Glutamatergic neuron (in vitro differentiated cells): ENCODE measurements around the gene ATP6V0E2. TPM values are rescaled to one million over a fixed set of nuclear protein-coding genes. Genes with fewer than 3 reads are reported as not detected.

Experiments used
- DNase-seq: peaks from one replicate; pipeline ENCODE4 v3.0.0; 2022
- H3K27ac Mint-ChIP-seq: one replicate; pipeline ENCODE4 v1.8.0; 2020; ENCODE audit warnings: mild to moderate bottlenecking, mixed read lengths, inconsistent platforms; ENCODE audit not compliant: unreplicated experiment
- H3K27me3 Mint-ChIP-seq: one replicate; pipeline ENCODE4 v1.8.0; 2020; ENCODE audit warnings: mild to moderate bottlenecking, moderate library complexity, mixed read lengths, inconsistent platforms; ENCODE audit not compliant: unreplicated experiment
- H3K36me3 Mint-ChIP-seq: one replicate; pipeline ENCODE4 v1.8.0; 2020; ENCODE audit warnings: mild to moderate bottlenecking, mixed read lengths, inconsistent platforms; ENCODE audit not compliant: unreplicated experiment
- H3K4me1 Mint-ChIP-seq: one replicate; pipeline ENCODE4 v1.8.0; 2020; ENCODE audit warnings: mild to moderate bottlenecking, low read depth, mixed read lengths, inconsistent platforms; ENCODE audit not compliant: unreplicated experiment
- H3K4me3 Mint-ChIP-seq: one replicate; pipeline ENCODE4 v1.8.0; 2020; ENCODE audit warnings: mild to moderate bottlenecking, mixed read lengths, inconsistent platforms; ENCODE audit not compliant: unreplicated experiment
- H3K9me3 Mint-ChIP-seq: one replicate; pipeline ENCODE4 v1.8.0; 2020; ENCODE audit warnings: mild to moderate bottlenecking, moderate library complexity, mixed read lengths, inconsistent platforms; ENCODE audit not compliant: unreplicated experiment
- total RNA-seq: library from RNA; stranded (reverse); fragmentation: NEBNext Ultra II Directional; extraction: Animal tissue kit (Norgen Biotek cat#: 25700); gene quantifications from one replicate; pipeline ENCODE4 v1.2.1, GENCODE V29; 2021; ENCODE audit not compliant: unreplicated experiment
- TF ChIP-seq, protein P1 (sequence below): fragments of 200-600 bp; sonication (generic); IDR thresholded peaks from one replicate; pipeline ENCODE4 v1.5.0; 2021; ENCODE audit not compliant: partially characterized antibody, unreplicated experiment

Gene ATP6V0E2
- total RNA-seq, 1 donor from 2014 or later: 67.6 TPM

DNA sequence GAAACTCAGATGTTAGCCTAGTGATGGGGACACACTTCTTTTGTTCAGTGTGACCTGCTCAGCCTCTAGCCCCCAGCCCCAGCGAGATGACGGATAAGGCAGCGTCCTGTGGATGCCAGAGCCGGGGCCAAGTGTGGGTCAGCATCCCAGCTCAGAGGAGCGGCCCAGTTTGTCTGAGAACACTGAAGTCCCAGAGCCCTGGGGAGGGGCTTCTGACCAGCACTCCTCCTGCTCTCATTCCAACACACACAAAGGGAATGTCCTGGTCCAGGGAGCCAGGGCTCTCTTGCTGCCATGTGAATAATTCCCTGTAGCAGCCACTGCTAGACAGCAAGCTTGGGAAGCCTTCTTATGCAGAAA lies 4.5 kb upstream of the ATP6V0E2 start:
- H3K36me3 Mint-ChIP-seq: no peaks in the 10 kb centered on the region
- peaks cover 7% of the 10 kb centered on the region for H3K9me3 Mint-ChIP-seq
- DNase-seq: no peak
- no peaks in the 10 kb centered on the region for H3K27me3 Mint-ChIP-seq
- H3K4me1 Mint-ChIP-seq: peaks cover 5% of the 10 kb centered on the region
- H3K27ac Mint-ChIP-seq: no peak overlapping the region
- H3K4me3 Mint-ChIP-seq: no peak overlapping the region
- TF ChIP-seq, protein P1, sequence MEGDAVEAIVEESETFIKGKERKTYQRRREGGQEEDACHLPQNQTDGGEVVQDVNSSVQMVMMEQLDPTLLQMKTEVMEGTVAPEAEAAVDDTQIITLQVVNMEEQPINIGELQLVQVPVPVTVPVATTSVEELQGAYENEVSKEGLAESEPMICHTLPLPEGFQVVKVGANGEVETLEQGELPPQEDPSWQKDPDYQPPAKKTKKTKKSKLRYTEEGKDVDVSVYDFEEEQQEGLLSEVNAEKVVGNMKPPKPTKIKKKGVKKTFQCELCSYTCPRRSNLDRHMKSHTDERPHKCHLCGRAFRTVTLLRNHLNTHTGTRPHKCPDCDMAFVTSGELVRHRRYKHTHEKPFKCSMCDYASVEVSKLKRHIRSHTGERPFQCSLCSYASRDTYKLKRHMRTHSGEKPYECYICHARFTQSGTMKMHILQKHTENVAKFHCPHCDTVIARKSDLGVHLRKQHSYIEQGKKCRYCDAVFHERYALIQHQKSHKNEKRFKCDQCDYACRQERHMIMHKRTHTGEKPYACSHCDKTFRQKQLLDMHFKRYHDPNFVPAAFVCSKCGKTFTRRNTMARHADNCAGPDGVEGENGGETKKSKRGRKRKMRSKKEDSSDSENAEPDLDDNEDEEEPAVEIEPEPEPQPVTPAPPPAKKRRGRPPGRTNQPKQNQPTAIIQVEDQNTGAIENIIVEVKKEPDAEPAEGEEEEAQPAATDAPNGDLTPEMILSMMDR: no peak

DNA sequence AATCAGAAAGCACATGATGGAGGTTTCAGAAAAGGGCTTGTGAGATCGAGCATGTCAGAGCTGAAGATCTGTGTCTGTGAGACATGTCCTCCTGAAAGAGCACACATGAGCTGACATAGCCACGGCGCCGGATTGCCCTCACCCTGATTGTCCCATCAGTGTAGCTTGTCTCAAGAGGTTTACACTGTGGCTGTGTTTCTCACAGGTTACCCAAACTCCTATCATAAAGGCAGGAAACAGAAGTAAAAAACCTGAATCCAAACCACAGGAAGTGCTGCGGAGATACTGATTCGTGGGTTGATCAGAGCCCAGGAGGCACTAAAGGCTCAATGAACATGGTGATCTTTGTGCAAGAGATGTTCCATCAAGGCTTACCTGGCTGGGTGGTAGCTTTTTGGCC lies 3.9 kb upstream of the ATP6V0E2 start:
- no peak overlapping the region for H3K4me3 Mint-ChIP-seq
- DNase-seq: no peak
- peaks cover 7% of the 10 kb centered on the region for H3K9me3 Mint-ChIP-seq
- TF ChIP-seq, protein P1: no peak
- no peaks in the 10 kb centered on the region for H3K27me3 Mint-ChIP-seq
- no peak overlapping the region for H3K27ac Mint-ChIP-seq
- H3K36me3 Mint-ChIP-seq: no peaks in the 10 kb centered on the region
- peaks cover 6% of the 10 kb centered on the region for H3K4me1 Mint-ChIP-seq

DNA sequence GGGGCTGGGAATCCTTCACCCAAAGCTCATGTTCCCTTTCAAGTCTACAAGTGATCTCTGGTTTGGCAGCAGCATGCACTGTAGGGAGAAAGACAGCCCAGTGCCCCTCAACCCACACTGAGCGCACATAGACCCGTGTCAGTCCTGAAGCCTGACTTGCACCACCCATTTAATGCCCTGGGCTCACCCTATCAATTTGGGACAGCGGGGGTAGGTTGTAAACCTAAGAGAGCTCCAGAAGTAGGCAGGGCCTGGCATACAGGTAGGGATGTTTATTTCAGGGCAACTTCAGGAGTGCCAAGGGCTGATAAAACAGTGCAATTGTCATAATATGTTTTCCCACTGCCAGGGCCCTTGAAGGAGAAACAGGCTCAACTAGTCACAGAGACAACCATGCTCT lies 3.5 kb upstream of the ATP6V0E2 start:
- no peaks in the 10 kb centered on the region for H3K27me3 Mint-ChIP-seq
- H3K9me3 Mint-ChIP-seq: peaks cover 7% of the 10 kb centered on the region
- no peaks in the 10 kb centered on the region for H3K36me3 Mint-ChIP-seq
- no peak overlapping the region for H3K27ac Mint-ChIP-seq
- TF ChIP-seq, protein P1: no peak
- no peak overlapping the region for H3K4me3 Mint-ChIP-seq
- H3K4me1 Mint-ChIP-seq: peaks cover 9% of the 10 kb centered on the region
- no peak for DNase-seq

DNA sequence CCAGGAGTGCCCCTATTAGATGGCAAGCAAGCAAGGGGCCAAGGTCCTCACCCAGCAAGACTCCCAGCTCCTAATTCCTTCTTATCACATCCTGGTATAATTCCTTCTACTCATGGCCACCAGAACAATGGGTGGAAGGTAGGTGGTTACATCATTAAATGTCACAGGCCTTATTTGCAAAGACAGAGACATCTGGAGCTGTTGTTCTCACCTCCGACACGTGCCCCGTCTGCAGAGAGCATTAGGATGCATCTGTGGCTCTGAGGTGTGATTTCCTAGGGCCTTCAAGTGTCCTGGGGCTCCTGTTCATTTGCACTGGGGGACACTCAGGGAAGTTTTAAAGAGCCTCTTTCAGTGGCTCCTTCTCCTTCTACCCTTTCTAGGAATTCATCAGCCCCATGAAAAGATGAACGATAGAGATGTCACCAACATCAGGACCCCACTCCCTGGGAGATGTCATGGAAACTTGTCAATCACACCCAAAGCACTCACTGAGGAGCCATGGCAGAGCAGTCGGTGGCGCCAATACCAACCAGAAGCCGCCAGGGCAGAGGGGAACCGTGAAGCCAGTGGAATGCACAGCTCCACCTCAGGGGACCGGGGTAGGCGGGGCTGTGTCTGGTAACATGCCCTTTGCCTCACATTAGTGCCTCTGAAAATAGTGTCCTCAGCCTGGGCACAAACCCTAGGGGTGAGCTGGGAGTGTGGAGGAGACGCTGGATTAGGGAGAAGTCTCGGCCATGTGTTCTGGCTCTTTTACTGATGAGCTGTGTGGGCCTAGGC lies 2.9 kb upstream of the ATP6V0E2 start:
- H3K9me3 Mint-ChIP-seq: peaks cover 7% of the 10 kb centered on the region
- no peak overlapping the region for H3K27ac Mint-ChIP-seq
- no peak overlapping the region for H3K4me3 Mint-ChIP-seq
- no peaks in the 10 kb centered on the region for H3K36me3 Mint-ChIP-seq
- TF ChIP-seq, protein P1: no peak
- peaks cover 10% of the 10 kb centered on the region for H3K4me1 Mint-ChIP-seq
- no peaks in the 10 kb centered on the region for H3K27me3 Mint-ChIP-seq
- DNase-seq: no peak

DNA sequence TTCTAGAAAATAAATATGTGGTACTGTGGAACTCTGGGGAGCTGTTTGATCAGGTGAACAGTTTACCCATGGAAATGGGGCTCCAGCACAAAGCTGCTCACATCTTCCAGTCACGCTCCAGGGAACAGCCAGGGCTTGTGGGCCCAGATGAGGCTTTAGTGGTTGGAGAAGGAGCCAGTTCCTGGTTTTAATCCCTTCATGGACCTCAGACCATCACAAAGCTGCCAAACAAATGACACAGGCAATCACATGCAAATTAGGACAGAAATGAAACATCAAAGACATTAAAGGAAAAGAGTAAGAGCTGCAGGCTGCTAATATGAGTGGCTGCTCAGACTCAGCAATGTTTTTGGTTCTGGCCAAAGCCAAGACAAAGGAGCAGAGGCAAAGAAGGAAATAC lies 2.2 kb upstream of the ATP6V0E2 start:
- Mint-ChIP-seq H3K4me3 (no peak overlapping the region), H3K36me3 (no peaks in the 10 kb centered on the region), H3K27ac (no peak overlapping the region), H3K9me3 (peaks cover 7% of the 10 kb centered on the region), H3K27me3 (no peaks in the 10 kb centered on the region), H3K4me1 (peaks cover 10% of the 10 kb centered on the region)
- TF ChIP-seq, protein P1: no peak
- DNase-seq: no peak
